NCI-H2227 (cell line): Measurements from ENCODE around the gene SYCP2.

Experiments
- DNase-seq: peaks from one replicate; lab custom pipeline; 2025; ENCODE audit not compliant: unreplicated experiment; lab: John Stamatoyannopoulos, UW

SYCP2 gene

GRCh38 chr20:59836767-59837166 lies 96.7 kb downstream of the SYCP2 start:
- DNase-seq, result peak; percentile 69

- peak; percentile 92 for DNase-seq
Measured at GRCh38 chr20:59835448-59836395, 97.7 kb downstream of the SYCP2 start.

GRCh38 chr20:59835057-59835447 lies 98.4 kb downstream of the SYCP2 start:
- DNase-seq, result no peak

- no peak for DNase-seq
Measured at GRCh38 chr20:59832406-59833363, 100.8 kb downstream of the SYCP2 start.

GRCh38 chr20:59831916-59832270 lies 101.5 kb downstream of the SYCP2 start:
- DNase-seq, result no peak

- no peak for DNase-seq
Measured at GRCh38 chr20:59831024-59831915, 102.2 kb downstream of the SYCP2 start.

GRCh38 chr20:59830665-59831023 lies 102.8 kb downstream of the SYCP2 start:
- no peak for DNase-seq

GRCh38 chr20:59829786-59830664 lies 103.4 kb downstream of the SYCP2 start:
- DNase-seq, result no peak

- no peak for DNase-seq
Measured at GRCh38 chr20:59829054-59829785, 104.2 kb downstream of the SYCP2 start.

GRCh38 chr20:59828125-59829053 lies 105.0 kb downstream of the SYCP2 start:
- DNase-seq, result no peak

- DNase-seq, result no peak
Measured at GRCh38 chr20:59827138-59828056, 106.0 kb downstream of the SYCP2 start.

- no peak for DNase-seq
Measured at GRCh38 chr20:59825944-59826759, 107.3 kb downstream of the SYCP2 start.

GRCh38 chr20:59825563-59825920 lies 107.9 kb downstream of the SYCP2 start:
- no peak for DNase-seq

GRCh38 chr20:59824711-59825562 lies 108.5 kb downstream of the SYCP2 start:
- no peak for DNase-seq

- no peak for DNase-seq
Measured at GRCh38 chr20:59823491-59824259, 109.8 kb downstream of the SYCP2 start.
